NCI-H526 treated with DMSO at 0.1 percent for 48 hours (cell line): Measurements from ENCODE around the gene IGSF9B.

Experiments used
- DNase-seq: peaks from one replicate; lab custom pipeline; 2025; lab: John Stamatoyannopoulos, UW

IGSF9B gene

GRCh38 chr11:133921026-133921425 lies 35.7 kb downstream of the IGSF9B start:
- DNase-seq, result no peak

GRCh38 chr11:133920109-133920990 lies 36.4 kb downstream of the IGSF9B start:
- no peak for DNase-seq

- DNase-seq, result no peak
These were observed 37.2 kb downstream of the IGSF9B start for GRCh38 chr11:133919330-133920108.

GRCh38 chr11:133918608-133919260 lies 38.0 kb downstream of the IGSF9B start:
- DNase-seq, result no peak

GRCh38 chr11:133917921-133918607 lies 38.7 kb downstream of the IGSF9B start:
- no peak for DNase-seq

- no peak for DNase-seq
These were observed 39.9 kb downstream of the IGSF9B start for GRCh38 chr11:133916784-133917440.

GRCh38 chr11:133913761-133914160 lies 43.0 kb downstream of the IGSF9B start:
- no peak for DNase-seq

- DNase-seq, result no peak
These were observed 45.6 kb downstream of the IGSF9B start for GRCh38 chr11:133911171-133911570.

GRCh38 chr11:133910101-133910500 lies 46.7 kb downstream of the IGSF9B start:
- DNase-seq, result no peak

- no peak for DNase-seq
These were observed 47.9 kb downstream of the IGSF9B start for GRCh38 chr11:133908827-133909226.

- no peak for DNase-seq
These were observed 48.9 kb downstream of the IGSF9B start for GRCh38 chr11:133907841-133908241.

GRCh38 chr11:133907216-133907615 lies 49.6 kb downstream of the IGSF9B start:
- no peak for DNase-seq

GRCh38 chr11:133906746-133907145 lies 50.0 kb downstream of the IGSF9B start:
- no peak for DNase-seq

- no peak for DNase-seq
These were observed 50.5 kb downstream of the IGSF9B start for GRCh38 chr11:133906241-133906640.

GRCh38 chr11:133905677-133906156 lies 51.1 kb downstream of the IGSF9B start:
- DNase-seq, result no peak

GRCh38 chr11:133904818-133905515 lies 51.8 kb downstream of the IGSF9B start:
- DNase-seq, result no peak

GRCh38 chr11:133903875-133904817 lies 52.6 kb downstream of the IGSF9B start:
- DNase-seq, result no peak

- no peak for DNase-seq
These were observed 53.7 kb downstream of the IGSF9B start for GRCh38 chr11:133903056-133903455.

GRCh38 chr11:133902506-133902905 lies 54.3 kb downstream of the IGSF9B start:
- no peak for DNase-seq

- no peak for DNase-seq
These were observed 54.8 kb downstream of the IGSF9B start for GRCh38 chr11:133901999-133902398.
